Dedifferentiated amniotic fluid mesenchymal stem cell (primary cell): ENCODE data around the gene DIP2C.
A peak's percentile ranks its signal among the peaks of the same experiment; 100 is the strongest.
"Not testable (repeated sequence)": the region's sequence is repeated elsewhere in the genome, so short reads cannot be mapped to it uniquely, and the experiment has no call there.

Experiments used
- DNase-seq: peaks from one replicate; pipeline ENCODE4 v3.0.0-alpha.2; 2016; ENCODE audit errors: extremely low spot score

DIP2C gene

GRCh38 chr10:420154-421121 is 269.0 kb downstream of the DIP2C start:
- no peak for DNase-seq

- DNase-seq: no peak
These were observed 270.6 kb downstream of the DIP2C start for GRCh38 chr10:418894-419293.

GRCh38 chr10:418226-418625 is 271.2 kb downstream of the DIP2C start:
- DNase-seq: no peak

GRCh38 chr10:416091-416515 is 273.4 kb downstream of the DIP2C start:
- DNase-seq: no peak

GRCh38 chr10:413662-414071 is 275.8 kb downstream of the DIP2C start:
- no peak for DNase-seq

GRCh38 chr10:412109-412508 is 277.4 kb downstream of the DIP2C start:
- DNase-seq: no peak

GRCh38 chr10:411603-412002 is 277.9 kb downstream of the DIP2C start:
- no peak for DNase-seq

GRCh38 chr10:409408-410040 is 279.9 kb downstream of the DIP2C start:
- DNase-seq: no peak

- DNase-seq: no peak
These were observed 281.2 kb downstream of the DIP2C start for GRCh38 chr10:408236-408635.

GRCh38 chr10:406976-407375 is 282.5 kb downstream of the DIP2C start:
- no peak for DNase-seq

GRCh38 chr10:405648-406047 is 283.8 kb downstream of the DIP2C start:
- DNase-seq: no peak

- DNase-seq: no peak
These were observed 284.5 kb downstream of the DIP2C start for GRCh38 chr10:404991-405390.

GRCh38 chr10:404346-404745 is 285.1 kb downstream of the DIP2C start:
- DNase-seq: peak; percentile 55

GRCh38 chr10:398954-399353 is 290.5 kb downstream of the DIP2C start:
- DNase-seq: no peak

GRCh38 chr10:397321-398068 is 292.0 kb downstream of the DIP2C start:
- DNase-seq: no peak

GRCh38 chr10:396535-397220 is 292.8 kb downstream of the DIP2C start:
- no peak for DNase-seq

GRCh38 chr10:396107-396506 is 293.4 kb downstream of the DIP2C start:
- no peak for DNase-seq

- DNase-seq: no peak
These were observed 293.8 kb downstream of the DIP2C start for GRCh38 chr10:395665-396064.

GRCh38 chr10:394439-395101 is 294.9 kb downstream of the DIP2C start:
- not testable (repeated sequence) for DNase-seq

GRCh38 chr10:393787-394438 is 295.6 kb downstream of the DIP2C start:
- DNase-seq: no peak
